Loucy (cell line): ENCODE data around the gene NOXA1.

Source experiments
- EZH2phosphoT487 ChIP-seq: fragments of 200-600 bp; IDR thresholded peaks from 2 replicates; pipeline ENCODE4 v1.6.1; 2018; ENCODE audit warnings: antibody characterized with exemption, mild to moderate bottlenecking, moderate library complexity, borderline replicate concordance
- TF ChIP-seq, protein P1 (sequence below): fragments of 200-600 bp; sonication (generic); conservative IDR thresholded peaks from 2 replicates; pipeline ENCODE4 v1.5.1; 2014; ENCODE audit warnings: mild to moderate bottlenecking, antibody characterized with exemption, low read length

DNA sequence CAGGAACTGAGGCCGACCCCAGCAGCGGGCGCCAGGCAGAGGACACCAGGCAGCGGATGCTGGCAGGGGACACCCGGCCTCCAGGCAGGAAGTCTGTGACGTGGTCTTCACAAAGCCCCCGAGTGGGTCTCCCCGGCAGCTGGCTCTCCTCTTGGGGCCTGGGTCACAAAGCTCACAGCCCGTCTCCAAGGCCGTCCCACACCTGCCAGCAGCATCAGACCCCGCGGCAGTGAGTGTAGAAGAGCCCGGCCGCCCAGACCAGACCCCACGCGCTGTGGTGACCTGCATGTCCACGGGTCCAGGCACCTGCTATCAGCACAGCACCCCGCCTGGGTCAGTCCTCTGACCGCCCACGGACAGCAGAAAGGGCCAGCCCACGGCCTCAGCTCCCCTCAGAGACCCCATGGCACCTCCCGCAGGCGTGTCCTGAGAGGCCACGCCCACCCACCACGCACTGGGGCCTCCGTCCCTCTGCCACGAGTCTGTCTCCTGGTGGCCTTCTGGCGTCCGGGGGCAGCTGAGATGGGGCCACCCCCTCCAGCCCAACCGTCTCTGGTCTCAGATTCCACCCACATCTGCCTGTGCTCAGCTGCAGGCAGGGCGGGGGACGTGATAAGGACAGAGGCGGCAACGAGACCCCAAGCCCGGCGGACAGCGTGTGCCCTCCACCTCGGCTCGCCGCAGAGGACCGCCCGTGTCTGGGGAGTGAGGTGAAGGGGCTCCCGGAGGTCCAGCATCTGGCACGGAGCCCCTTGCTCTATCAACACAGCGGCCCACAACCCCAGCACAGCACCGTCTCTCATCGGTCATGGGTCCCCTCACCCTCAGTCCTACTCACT is 34.4 kb upstream of the NOXA1 start:
- TF ChIP-seq, protein P1, sequence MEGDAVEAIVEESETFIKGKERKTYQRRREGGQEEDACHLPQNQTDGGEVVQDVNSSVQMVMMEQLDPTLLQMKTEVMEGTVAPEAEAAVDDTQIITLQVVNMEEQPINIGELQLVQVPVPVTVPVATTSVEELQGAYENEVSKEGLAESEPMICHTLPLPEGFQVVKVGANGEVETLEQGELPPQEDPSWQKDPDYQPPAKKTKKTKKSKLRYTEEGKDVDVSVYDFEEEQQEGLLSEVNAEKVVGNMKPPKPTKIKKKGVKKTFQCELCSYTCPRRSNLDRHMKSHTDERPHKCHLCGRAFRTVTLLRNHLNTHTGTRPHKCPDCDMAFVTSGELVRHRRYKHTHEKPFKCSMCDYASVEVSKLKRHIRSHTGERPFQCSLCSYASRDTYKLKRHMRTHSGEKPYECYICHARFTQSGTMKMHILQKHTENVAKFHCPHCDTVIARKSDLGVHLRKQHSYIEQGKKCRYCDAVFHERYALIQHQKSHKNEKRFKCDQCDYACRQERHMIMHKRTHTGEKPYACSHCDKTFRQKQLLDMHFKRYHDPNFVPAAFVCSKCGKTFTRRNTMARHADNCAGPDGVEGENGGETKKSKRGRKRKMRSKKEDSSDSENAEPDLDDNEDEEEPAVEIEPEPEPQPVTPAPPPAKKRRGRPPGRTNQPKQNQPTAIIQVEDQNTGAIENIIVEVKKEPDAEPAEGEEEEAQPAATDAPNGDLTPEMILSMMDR, result no peak
- no peak for TF ChIP-seq EZH2phosphoT487
